Thymus (tissue), 11 donors: ENCODE data around the gene TMEM126A. TPM values are rescaled to one million over a fixed set of nuclear protein-coding genes. Genes with fewer than 3 reads are reported as not detected.
A peak's percentile ranks its signal among the peaks of the same experiment; 100 is the strongest.

Experiments
- DNase-seq, 9 donors: peaks; one replicate each; pipeline ENCODE4 v3.0.0-alpha.2; 2013; ENCODE audit warnings: low spot score in 9 of 9, low read depth in 6 of 9, missing footprints in 1 of 9
- H3K27ac ChIP-seq, 2 donors: one replicate each; pipeline ENCODE4 v1.5.1; 2013; ENCODE audit warnings: control low read depth in 1 of 2, low read depth in 1 of 2, low read length in 1 of 2, mild to moderate bottlenecking in 1 of 2, moderate library complexity in 1 of 2
- H3K27me3 ChIP-seq, 2 donors: one replicate each; pipeline ENCODE4 v1.5.1; 2013; ENCODE audit warnings: low read length in 1 of 2; ENCODE audit not compliant: control insufficient read depth in 2 of 2, insufficient read depth in 1 of 2
- H3K36me3 ChIP-seq, 2 donors: one replicate each; pipeline ENCODE4 v1.5.1; 2013; ENCODE audit warnings: low read length in 1 of 2, mild to moderate bottlenecking in 1 of 2, moderate library complexity in 1 of 2; ENCODE audit not compliant: control insufficient read depth in 2 of 2, insufficient read depth in 2 of 2
- H3K4me1 ChIP-seq, 2 donors: one replicate each; pipeline ENCODE4 v1.5.1; 2013; ENCODE audit warnings: low read length in 2 of 2; ENCODE audit not compliant: control insufficient read depth in 2 of 2, insufficient read depth in 2 of 2
- H3K4me3 ChIP-seq, 2 donors: one replicate each; pipeline ENCODE4 v1.5.1; 2013; ENCODE audit warnings: low read length in 2 of 2, control low read depth in 1 of 2, mild to moderate bottlenecking in 1 of 2
- H3K9me3 ChIP-seq, 2 donors: one replicate each; pipeline ENCODE4 v1.5.1; 2013; ENCODE audit warnings: low read length in 1 of 2, mild to moderate bottlenecking in 1 of 2; ENCODE audit not compliant: control insufficient read depth in 2 of 2, insufficient read depth in 1 of 2
- WGBS: extraction: QIAGEN DNeasy Blood & Tissue Kit; methylation state at CpG from one replicate; pipeline ENCODE4 v1.1.7; 2013; 5-methylcytosine and 5-hydroxymethylcytosine counted together
- polyA plus RNA-seq: library from polyadenylated mRNA; stranded (reverse); fragments of 200-250 nt; gene quantifications from one replicate; pipeline ENCODE4 v1.2.3, GENCODE V29; 2013
- total RNA-seq: library from RNA; stranded (reverse); fragments of 120-200 nt; gene quantifications from one replicate; pipeline ENCODE4 v1.2.4, GENCODE V29; 2013
- donor health status: healthy.

Gene TMEM126A
- total and polyA plus RNA-seq, 2 donors, result 43.0 to 55.7 TPM

GRCh38 chr11:85699957-85700741, 52.4 kb downstream of the TMEM126A start:
- DNase-seq, result peak in 1 of 9 donors; percentile 11
- no peaks in the 10 kb centered on the region for H3K36me3 ChIP-seq
- no peaks in the 10 kb centered on the region for H3K27me3 ChIP-seq
- no peak overlapping the region for H3K27ac ChIP-seq
- no peaks in the 10 kb centered on the region for H3K9me3 ChIP-seq
- H3K4me3 ChIP-seq, result no peak overlapping the region
- no peaks in the 10 kb centered on the region for H3K4me1 ChIP-seq
- 74% methylated on average over 2 of the region's 2 CpGs for WGBS

DNA sequence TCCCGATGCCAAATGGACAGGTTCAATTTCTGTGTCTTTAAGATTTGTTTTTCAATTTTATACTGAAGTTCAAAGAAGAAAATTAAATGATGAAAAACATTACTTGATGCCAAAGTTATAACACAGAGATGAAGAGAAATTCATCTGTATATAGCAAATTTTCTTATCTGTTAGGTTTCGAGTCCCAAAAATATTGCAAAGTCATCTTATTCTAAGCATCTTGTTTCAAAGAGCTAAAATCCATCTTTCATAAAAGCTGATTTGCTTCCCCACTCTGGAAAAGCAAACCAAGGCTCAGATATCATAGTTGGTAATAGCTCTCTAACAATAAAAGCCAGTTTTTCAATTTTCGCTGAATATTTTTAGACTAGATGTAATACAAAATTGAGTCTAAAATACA, 57.2 kb downstream of the TMEM126A start:
- Histone ChIP-seq H3K4me3 (no peak overlapping the region), H3K27me3 (no peaks in the 10 kb centered on the region), H3K4me1 (no peaks in the 10 kb centered on the region), H3K27ac (no peak overlapping the region), H3K9me3 (no peaks in the 10 kb centered on the region), H3K36me3 (no peaks in the 10 kb centered on the region)
- DNase-seq, result no peak
- WGBS, result 98% methylated on average over 3 of the region's 3 CpGs

- H3K4me3 ChIP-seq, result no peak overlapping the region
- no peaks in the 10 kb centered on the region for H3K27me3 ChIP-seq
- no peak for DNase-seq
- H3K36me3 ChIP-seq, result no peaks in the 10 kb centered on the region
- no peaks in the 10 kb centered on the region for H3K9me3 ChIP-seq
- no peak overlapping the region for H3K27ac ChIP-seq
- H3K4me1 ChIP-seq, result no peaks in the 10 kb centered on the region
These were observed 58.0 kb downstream of the TMEM126A start for GRCh38 chr11:85705800-85706199.

Other genes starting within 250 kb of the TMEM126A start
- gene DLG2, start 20.6 kb upstream of the TMEM126A start, total RNA-seq, result 6.6 TPM
- 4.8 TPM for gene DLG2, start 20.6 kb upstream of the TMEM126A start, polyA plus RNA-seq
- gene TMEM126B, start 19.4 kb upstream of the TMEM126A start, total RNA-seq, result 57.5 TPM
- 107 TPM for gene TMEM126B, start 19.4 kb upstream of the TMEM126A start, polyA plus RNA-seq
- 44.8 TPM for gene CREBZF, start 17.2 kb downstream of the TMEM126A start, total RNA-seq
- gene CREBZF, start 17.2 kb downstream of the TMEM126A start, polyA plus RNA-seq, result 51.8 TPM
- 0.66 TPM for gene CCDC89, start 38.2 kb downstream of the TMEM126A start, total RNA-seq
- gene CCDC89, start 38.2 kb downstream of the TMEM126A start, polyA plus RNA-seq, result 0.78 TPM
- 15.1 TPM for gene SYTL2, start 163.2 kb downstream of the TMEM126A start, total RNA-seq
- gene SYTL2, start 163.2 kb downstream of the TMEM126A start, polyA plus RNA-seq, result 22.2 TPM
- gene CCDC83, start 207.4 kb downstream of the TMEM126A start, total RNA-seq, result not detected
- 0.05 TPM for gene CCDC83, start 207.4 kb downstream of the TMEM126A start, polyA plus RNA-seq